A549 (cell line): ENCODE measurements around the gene SIAE. TPM values are rescaled to one million over a fixed set of nuclear protein-coding genes. Genes with fewer than 3 reads are reported as not detected.

Source experiments
- ATAC-seq, 2 experiments: fragments of 200-7000 bp in 1 of 2; fragments of >200 bp in 1 of 2; cut with Nextera tagmentation in 1 of 2; cut with Tn5 transposase in 1 of 2; 3 replicates each; pipeline versions ENCODE4 v1.8.0 to v1.9.1; 2018 to 2020; ENCODE audit warnings: mild to moderate bottlenecking in 1 of 2, moderate library complexity in 1 of 2
- CTCF ChIA-PET: fragments of 300-600 bp; sonication (Branson Sonifier 250); formaldehyde crosslinking; extraction: SDS; loops from one replicate; lab custom pipeline; 2021; ENCODE audit warnings: antibody characterized with exemption, inconsistent platforms; lab: Yijun Ruan, JAX
- POLR2A ChIA-PET: fragments of 350-600 bp; formaldehyde crosslinking; extraction: SDS; loops from one replicate; lab custom pipeline; 2021; ENCODE audit warnings: antibody characterized with exemption, inconsistent platforms; lab: Yijun Ruan, JAX
- DNase-seq, 2 experiments: peaks; one replicate each; pipeline versions ENCODE4 v3.0.0 to v3.0.0-alpha.2; 2011 to 2016; ENCODE audit warnings: low read depth in 1 of 2, low spot score in 1 of 2
- FAIRE-seq: peaks from 2 replicates; lab custom pipeline; 2011; peaks lifted over from hg19 to GRCh38; lab: Jason Lieb, UNC
- H3K27ac ChIP-seq, 2 experiments: fragments of >200 bp; sonication (Bioruptor Twin); formaldehyde crosslinking; 3 replicates each; pipeline ENCODE4 v1.5.1; 2016 to 2017
- H3K4me1 ChIP-seq: fragments of >200 bp; sonication (Bioruptor Twin); formaldehyde crosslinking; 3 replicates; pipeline ENCODE4 v1.6.1; 2016
- H3K4me2 ChIP-seq: fragments of >200 bp; sonication (Bioruptor Twin); formaldehyde crosslinking; 3 replicates; pipeline ENCODE4 v1.6.1; 2016
- H3K4me3 ChIP-seq: fragments of >200 bp; sonication (Bioruptor Twin); formaldehyde crosslinking; 3 replicates; pipeline ENCODE4 v1.5.1; 2016
- H3K9me3 ChIP-seq: fragments of >200 bp; sonication (Bioruptor Twin); formaldehyde crosslinking; 3 replicates; pipeline ENCODE4 v1.6.1; 2016
- CBX8 ChIP-seq: fragments of 200-600 bp; sonication (generic); IDR thresholded peaks from 2 replicates; pipeline ENCODE4 v1.6.1; 2016
- CHD2 ChIP-seq: fragments of 150-350 bp; IDR thresholded peaks from 2 replicates; pipeline ENCODE4 v1.6.1; 2014; ENCODE audit warnings: low read length; ENCODE audit not compliant: partially characterized antibody
- CHD4 ChIP-seq: fragments of 200-600 bp; sonication (generic); IDR thresholded peaks from 2 replicates; pipeline ENCODE4 v1.6.1; 2016; ENCODE audit warnings: antibody characterized with exemption, mild to moderate bottlenecking, borderline replicate concordance
- FOSL2 ChIP-seq, 2 experiments: fragments of 450-650 bp in 1 of 2; fragments of >200 bp in 1 of 2; sonication (Bioruptor Twin) in 1 of 2; formaldehyde crosslinking; IDR thresholded peaks; 2 replicates each; pipeline versions ENCODE4 v1.5.0 to v1.6.1; 2016 to 2020; ENCODE audit warnings: mild to moderate bottlenecking in 1 of 2, moderate library complexity in 1 of 2
- HDAC2 ChIP-seq: fragments of 200-600 bp; sonication (generic); IDR thresholded peaks from 2 replicates; pipeline ENCODE4 v1.6.1; 2016
- HOXB13 ChIP-seq: fragments of 250-450 bp; sonication (Bioruptor Pico); IDR thresholded peaks from 2 replicates; pipeline ENCODE4 v1.5.0; 2020; ENCODE audit warnings: low read depth, mild to moderate bottlenecking, moderate library complexity
- KDM5A ChIP-seq: fragments of 200-600 bp; sonication (generic); IDR thresholded peaks from 2 replicates; pipeline ENCODE4 v1.6.1; 2016; ENCODE audit warnings: antibody characterized with exemption, mild to moderate bottlenecking
- MAFK ChIP-seq: fragments of 450-650 bp; IDR thresholded peaks from 2 replicates; pipeline ENCODE4 v1.6.1; 2014; ENCODE audit not compliant: partially characterized antibody
- NFE2L2 ChIP-seq: fragments of 150-350 bp; conservative IDR thresholded peaks from 2 replicates; pipeline ENCODE4 v1.6.1; 2014; ENCODE audit warnings: low read length
- PHF8 ChIP-seq: fragments of 200-600 bp; sonication (generic); IDR thresholded peaks from 2 replicates; pipeline ENCODE4 v1.6.1; 2016; ENCODE audit warnings: low read depth, mild to moderate bottlenecking, antibody characterized with exemption, moderate library complexity, borderline replicate concordance
- SREBF2 ChIP-seq: fragments of 450-650 bp; IDR thresholded peaks from 2 replicates; pipeline ENCODE4 v1.6.1; 2014; ENCODE audit warnings: mild to moderate bottlenecking, moderate library complexity
- TP53 ChIP-seq: fragments of 250-450 bp; sonication (Bioruptor Pico); IDR thresholded peaks from 2 replicates; pipeline ENCODE4 v1.5.0; 2021; ENCODE audit warnings: mild to moderate bottlenecking, moderate library complexity
- ZFP36 ChIP-seq: fragments of 450-650 bp; IDR thresholded peaks from 2 replicates; pipeline ENCODE4 v1.6.1; 2014; ENCODE audit warnings: borderline replicate concordance; ENCODE audit not compliant: partially characterized antibody
- ZSCAN20 ChIP-seq: fragments of 250-450 bp; sonication (Bioruptor Pico); IDR thresholded peaks from 2 replicates; pipeline ENCODE4 v1.8.0; 2022; ENCODE audit warnings: mild to moderate bottlenecking, moderate library complexity
- WGBS: methylation state at CpG from one replicate; pipeline ENCODE4 v1.1.6; 2017; ENCODE audit errors: missing lambda C conversion rate; 5-methylcytosine and 5-hydroxymethylcytosine counted together
- polyA plus RNA-seq, 4 experiments: library from polyadenylated mRNA; depleted of rRNA in 3 of 4; stranded (reverse); fragments of >200 nt; fragmentation: RNase III in 1 of 4; extraction: RNeasy Plus Mini Kit Qiagen cat#74134 plus additional on column Dnase treatment in 1 of 4; gene quantifications; 2 replicates in 3 of 4; 3 replicates in 1 of 4; pipeline ENCODE4 v1.2.3, GENCODE V29; 2011 to 2017
- TF ChIP-seq, protein P1 (sequence below): fragments of 250-450 bp; sonication (Bioruptor Pico); IDR thresholded peaks from 2 replicates; pipeline ENCODE4 v1.5.0; 2020; ENCODE audit warnings: low read depth, mild to moderate bottlenecking, moderate library complexity
- TF ChIP-seq, protein P2 (sequence below): IDR thresholded peaks from 2 replicates; pipeline ENCODE4 v1.6.1; 2012
- TF ChIP-seq, protein P3 (sequence below): fragments of 250-450 bp; sonication (Bioruptor Pico); IDR thresholded peaks from 2 replicates; pipeline ENCODE4 v1.5.0; 2021; ENCODE audit warnings: mild to moderate bottlenecking, moderate library complexity, borderline replicate concordance
- TF ChIP-seq, protein P4 (sequence below): fragments of >200 bp; sonication (Bioruptor Twin); formaldehyde crosslinking; IDR thresholded peaks from 2 replicates; pipeline ENCODE4 v1.6.1; 2016
- TF ChIP-seq, protein P5 (sequence below): fragments of >200 bp; sonication (Bioruptor Twin); formaldehyde crosslinking; IDR thresholded peaks from 3 replicates; pipeline ENCODE4 v1.6.1; 2016

SIAE gene
- polyA plus RNA-seq, 2 of the 4 experiments (the other 2 are of a cell fraction): 10.3 to 23.2 TPM

DNA sequence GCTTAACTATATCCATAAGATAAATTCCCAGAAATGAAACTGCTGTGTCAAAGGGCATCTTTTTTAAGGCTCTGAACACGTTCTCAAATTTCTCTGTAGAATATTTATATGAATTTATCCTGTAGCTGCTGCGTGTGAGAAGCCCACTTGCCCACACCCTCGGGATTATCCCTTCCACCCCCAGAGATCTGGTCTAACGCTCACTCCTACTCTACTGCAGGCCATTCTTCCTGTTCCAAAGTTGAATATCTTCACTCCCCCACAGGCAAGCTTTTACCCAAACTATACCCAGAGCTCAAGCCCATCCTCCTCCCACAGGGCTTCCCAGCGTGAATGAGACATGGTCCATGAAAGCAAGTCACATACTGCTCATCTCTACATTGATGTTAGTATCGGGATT is 24.9 kb downstream of the SIAE start:
- 63% methylated on average over 6 of the region's 6 CpGs for WGBS
- ChIA-PET CTCF (interaction anchor here (3.0 kb wide), 1 partner anchor 21 kb away, joined by 11 read pairs; no protein-coding TSS in a partner anchor), POLR2A (no interaction called here)

DNA sequence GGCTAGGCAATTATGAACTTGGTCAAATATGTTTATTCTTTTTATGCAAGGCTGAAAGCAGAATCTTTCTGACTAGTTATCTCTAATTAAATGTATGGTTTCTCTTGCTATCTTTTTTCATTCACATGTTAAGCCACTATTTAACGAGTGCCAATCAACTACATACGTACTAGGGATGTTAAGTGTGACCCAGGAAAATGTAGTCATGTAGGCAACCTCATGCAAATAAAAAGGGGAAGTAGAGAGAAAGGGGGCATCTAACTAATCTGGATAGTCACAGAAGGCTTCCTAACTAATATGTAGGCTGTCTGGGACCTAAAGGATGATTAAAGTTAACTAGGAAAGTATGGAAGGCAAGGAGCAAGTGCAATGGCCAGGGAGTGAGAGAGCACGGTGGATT is 27.4 kb downstream of the SIAE start:
- no peak for ATAC-seq
- CTCF ChIA-PET: interaction anchor here (1.9 to 4.9 kb wide), 2 partner anchors 14 to 147 kb away, joined by 12 to 32 read pairs; no protein-coding TSS in a partner anchor
- Histone ChIP-seq H3K9me3 (no peaks in the 10 kb centered on the region), H3K4me1 (no peaks in the 10 kb centered on the region), H3K4me2 (no peak overlapping the region), H3K27ac (no peak overlapping the region), H3K4me3 (no peak overlapping the region)
- no peak for FAIRE-seq
- TF ChIP-seq MAFK (no peak), NFE2L2 (no peak), ZFP36 (no peak), FOSL2 (IDR thresholded peaks at IDR 0.05) (no peak), FOSL2 (CRISPR knock-in tag; IDR thresholded peaks at IDR 0.05) (no peak), CHD4 (no peak), HOXB13 (no peak), TP53 (no peak), SREBF2 (no peak), KDM5A (no peak), CBX8 (no peak), PHF8 (no peak), HDAC2 (no peak), ZSCAN20 (CRISPR knock-in tag) (no peak)
- TF ChIP-seq, protein P1, sequence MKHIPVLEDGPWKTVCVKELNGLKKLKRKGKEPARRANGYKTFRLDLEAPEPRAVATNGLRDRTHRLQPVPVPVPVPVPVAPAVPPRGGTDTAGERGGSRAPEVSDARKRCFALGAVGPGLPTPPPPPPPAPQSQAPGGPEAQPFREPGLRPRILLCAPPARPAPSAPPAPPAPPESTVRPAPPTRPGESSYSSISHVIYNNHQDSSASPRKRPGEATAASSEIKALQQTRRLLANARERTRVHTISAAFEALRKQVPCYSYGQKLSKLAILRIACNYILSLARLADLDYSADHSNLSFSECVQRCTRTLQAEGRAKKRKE (CRISPR knock-in tag): no peak
- TF ChIP-seq, protein P2, sequence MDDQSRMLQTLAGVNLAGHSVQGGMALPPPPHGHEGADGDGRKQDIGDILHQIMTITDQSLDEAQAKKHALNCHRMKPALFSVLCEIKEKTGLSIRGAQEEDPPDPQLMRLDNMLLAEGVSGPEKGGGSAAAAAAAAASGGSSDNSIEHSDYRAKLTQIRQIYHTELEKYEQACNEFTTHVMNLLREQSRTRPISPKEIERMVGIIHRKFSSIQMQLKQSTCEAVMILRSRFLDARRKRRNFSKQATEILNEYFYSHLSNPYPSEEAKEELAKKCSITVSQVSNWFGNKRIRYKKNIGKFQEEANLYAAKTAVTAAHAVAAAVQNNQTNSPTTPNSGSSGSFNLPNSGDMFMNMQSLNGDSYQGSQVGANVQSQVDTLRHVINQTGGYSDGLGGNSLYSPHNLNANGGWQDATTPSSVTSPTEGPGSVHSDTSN: no peak
- TF ChIP-seq, protein P3, sequence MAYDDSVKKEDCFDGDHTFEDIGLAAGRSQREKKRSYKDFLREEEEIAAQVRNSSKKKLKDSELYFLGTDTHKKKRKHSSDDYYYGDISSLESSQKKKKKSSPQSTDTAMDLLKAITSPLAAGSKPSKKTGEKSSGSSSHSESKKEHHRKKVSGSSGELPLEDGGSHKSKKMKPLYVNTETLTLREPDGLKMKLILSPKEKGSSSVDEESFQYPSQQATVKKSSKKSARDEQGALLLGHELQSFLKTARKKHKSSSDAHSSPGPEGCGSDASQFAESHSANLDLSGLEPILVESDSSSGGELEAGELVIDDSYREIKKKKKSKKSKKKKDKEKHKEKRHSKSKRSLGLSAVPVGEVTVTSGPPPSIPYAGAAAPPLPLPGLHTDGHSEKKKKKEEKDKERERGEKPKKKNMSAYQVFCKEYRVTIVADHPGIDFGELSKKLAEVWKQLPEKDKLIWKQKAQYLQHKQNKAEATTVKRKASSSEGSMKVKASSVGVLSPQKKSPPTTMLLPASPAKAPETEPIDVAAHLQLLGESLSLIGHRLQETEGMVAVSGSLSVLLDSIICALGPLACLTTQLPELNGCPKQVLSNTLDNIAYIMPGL (CRISPR knock-in tag): no peak
- TF ChIP-seq, protein P4, sequence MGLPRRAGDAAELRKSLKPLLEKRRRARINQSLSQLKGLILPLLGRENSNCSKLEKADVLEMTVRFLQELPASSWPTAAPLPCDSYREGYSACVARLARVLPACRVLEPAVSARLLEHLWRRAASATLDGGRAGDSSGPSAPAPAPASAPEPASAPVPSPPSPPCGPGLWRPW: no peak
- TF ChIP-seq, all 56 proteins: peak for 0
- POLR2A ChIA-PET: no interaction called here
- no peak for DNase-seq
- 81% methylated on average over 3 of the region's 3 CpGs for WGBS

More for the DNA sequence above, 24.9 kb downstream of the SIAE start:
- no peaks in the 10 kb centered on the region for H3K9me3 ChIP-seq
- no peak for TF ChIP-seq CHD2
- TF ChIP-seq, protein P5, sequence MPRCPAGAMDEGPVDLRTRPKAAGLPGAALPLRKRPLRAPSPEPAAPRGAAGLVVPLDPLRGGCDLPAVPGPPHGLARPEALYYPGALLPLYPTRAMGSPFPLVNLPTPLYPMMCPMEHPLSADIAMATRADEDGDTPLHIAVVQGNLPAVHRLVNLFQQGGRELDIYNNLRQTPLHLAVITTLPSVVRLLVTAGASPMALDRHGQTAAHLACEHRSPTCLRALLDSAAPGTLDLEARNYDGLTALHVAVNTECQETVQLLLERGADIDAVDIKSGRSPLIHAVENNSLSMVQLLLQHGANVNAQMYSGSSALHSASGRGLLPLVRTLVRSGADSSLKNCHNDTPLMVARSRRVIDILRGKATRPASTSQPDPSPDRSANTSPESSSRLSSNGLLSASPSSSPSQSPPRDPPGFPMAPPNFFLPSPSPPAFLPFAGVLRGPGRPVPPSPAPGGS: no peak
- H3K4me3 ChIP-seq: no peak overlapping the region
- ATAC-seq: no peak
- no peak overlapping the region for H3K4me2 ChIP-seq
- no peaks in the 10 kb centered on the region for H3K4me1 ChIP-seq
- no peak for DNase-seq
- FAIRE-seq: no peak
- no peak overlapping the region for H3K27ac ChIP-seq
